Astrocyte of the spinal cord (primary cell): Measurements from ENCODE around the gene TP53BP1.

Experiments
- DNase-seq: peaks from one replicate; pipeline ENCODE4 v3.0.0; 2011; ENCODE audit warnings: low read depth, low spot score
- H3K4me3 ChIP-seq: 2 replicates; pipeline ENCODE4 v1.5.1; 2011; ENCODE audit warnings: low read depth, mild to moderate bottlenecking, low read length, moderate library complexity
- in situ Hi-C: cut with HindIII; loops from 2 replicates; pipeline ENCODE4 v1.10.0; 2017; ENCODE audit warnings: low sequenced_read_pairs
- TF ChIP-seq, protein P1 (sequence below): IDR thresholded peaks from 2 replicates; pipeline ENCODE4 v1.5.1; 2012; ENCODE audit warnings: low read depth, mild to moderate bottlenecking, low read length, inconsistent platforms

The TP53BP1 gene

GRCh38 chr15:43433661-43434303 lies 59.2 kb downstream of the TP53BP1 start:
- TF ChIP-seq, protein P1, sequence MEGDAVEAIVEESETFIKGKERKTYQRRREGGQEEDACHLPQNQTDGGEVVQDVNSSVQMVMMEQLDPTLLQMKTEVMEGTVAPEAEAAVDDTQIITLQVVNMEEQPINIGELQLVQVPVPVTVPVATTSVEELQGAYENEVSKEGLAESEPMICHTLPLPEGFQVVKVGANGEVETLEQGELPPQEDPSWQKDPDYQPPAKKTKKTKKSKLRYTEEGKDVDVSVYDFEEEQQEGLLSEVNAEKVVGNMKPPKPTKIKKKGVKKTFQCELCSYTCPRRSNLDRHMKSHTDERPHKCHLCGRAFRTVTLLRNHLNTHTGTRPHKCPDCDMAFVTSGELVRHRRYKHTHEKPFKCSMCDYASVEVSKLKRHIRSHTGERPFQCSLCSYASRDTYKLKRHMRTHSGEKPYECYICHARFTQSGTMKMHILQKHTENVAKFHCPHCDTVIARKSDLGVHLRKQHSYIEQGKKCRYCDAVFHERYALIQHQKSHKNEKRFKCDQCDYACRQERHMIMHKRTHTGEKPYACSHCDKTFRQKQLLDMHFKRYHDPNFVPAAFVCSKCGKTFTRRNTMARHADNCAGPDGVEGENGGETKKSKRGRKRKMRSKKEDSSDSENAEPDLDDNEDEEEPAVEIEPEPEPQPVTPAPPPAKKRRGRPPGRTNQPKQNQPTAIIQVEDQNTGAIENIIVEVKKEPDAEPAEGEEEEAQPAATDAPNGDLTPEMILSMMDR, result no peak
- H3K4me3 ChIP-seq, result no peak overlapping the region
- DNase-seq, result no peak
- in situ Hi-C loops, result no loop called here

DNA sequence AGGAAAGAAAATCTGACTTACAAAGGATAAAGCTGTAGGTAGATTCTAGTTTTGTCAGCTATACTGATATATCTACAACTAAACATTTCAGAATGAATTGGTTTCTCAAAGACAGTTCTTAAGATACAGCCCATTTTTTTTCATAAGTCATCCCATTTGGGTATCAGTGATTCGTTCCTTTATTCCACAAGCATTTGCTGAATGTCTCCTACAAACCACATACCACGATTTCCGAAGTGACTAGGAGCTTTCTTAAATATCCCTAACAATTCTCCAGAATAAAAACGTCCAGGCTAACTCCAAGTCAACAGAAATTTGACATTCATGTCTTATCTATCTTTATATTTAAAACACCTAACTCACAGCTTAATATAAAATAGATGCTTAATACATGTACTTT lies 59.8 kb downstream of the TP53BP1 start:
- in situ Hi-C loops, result no loop called here

DNA sequence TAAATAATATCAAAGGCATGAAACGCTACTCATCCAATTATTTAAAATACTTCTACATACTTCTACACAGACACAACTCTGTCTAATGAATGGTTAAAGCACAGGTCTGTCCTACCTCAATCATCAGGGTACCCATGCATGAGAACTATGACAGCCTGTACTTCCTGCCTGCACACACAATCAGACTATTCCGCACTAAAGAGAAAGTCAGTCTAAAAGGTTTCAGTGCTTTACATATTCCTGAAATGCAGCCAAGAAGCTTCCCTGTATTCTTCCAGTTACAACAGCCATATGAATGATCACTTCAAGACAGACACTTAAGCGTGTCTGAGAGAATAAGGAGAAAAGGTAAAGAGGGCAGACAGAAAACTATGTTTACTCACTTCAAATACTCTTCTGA lies 63.3 kb downstream of the TP53BP1 start:
- in situ Hi-C loops, result no loop called here
- TF ChIP-seq, protein P1, result no peak
- no peak for DNase-seq
- no peak overlapping the region for H3K4me3 ChIP-seq

More for the DNA sequence above, 59.8 kb downstream of the TP53BP1 start:
- TF ChIP-seq, protein P1, result no peak
- peak; percentile 45 for DNase-seq
- no peak overlapping the region for H3K4me3 ChIP-seq

DNA sequence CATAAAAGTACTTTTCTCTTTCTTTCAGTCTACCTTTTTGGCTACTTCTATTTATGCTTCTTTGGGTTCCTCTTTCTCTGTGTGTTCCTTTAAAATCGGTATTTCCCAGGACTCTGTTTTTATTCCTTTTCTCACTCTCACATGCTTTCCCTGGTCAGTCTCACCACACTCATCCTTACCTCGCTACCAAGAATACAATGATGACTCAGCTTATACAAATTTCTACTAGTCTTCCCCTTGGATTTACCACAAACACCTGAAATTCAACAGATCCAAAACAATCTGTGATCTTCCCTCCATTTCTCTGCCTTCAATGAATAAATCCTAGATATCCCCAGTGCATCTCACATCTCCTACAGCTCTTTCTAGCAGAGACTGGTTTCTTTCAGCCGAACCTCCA lies 69.2 kb downstream of the TP53BP1 start:
- no peak overlapping the region for H3K4me3 ChIP-seq
- in situ Hi-C loops, result no loop called here
- DNase-seq, result no peak
- TF ChIP-seq, protein P1, result no peak

DNA sequence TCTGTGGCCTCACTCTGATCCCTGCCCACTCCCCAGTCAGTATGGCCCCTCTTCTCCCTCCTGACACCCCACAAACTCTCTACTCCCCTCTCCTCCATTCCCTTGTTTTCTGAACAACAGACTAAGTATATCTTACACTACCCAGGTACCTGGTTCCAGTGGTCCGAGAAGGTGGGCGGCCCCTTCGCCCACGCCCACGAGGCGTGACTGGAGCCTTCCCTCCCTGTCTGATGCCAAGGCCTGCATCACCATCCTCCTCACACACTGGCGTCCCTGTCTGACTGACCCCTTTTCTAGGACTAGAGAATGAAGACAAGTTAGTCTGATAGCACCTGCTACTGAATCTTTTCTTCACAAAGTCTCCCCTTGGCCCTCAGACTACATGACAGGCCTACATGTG lies 72.1 kb downstream of the TP53BP1 start:
- H3K4me3 ChIP-seq, result no peak overlapping the region
- TF ChIP-seq, protein P1, result no peak
- DNase-seq, result no peak
- in situ Hi-C loops, result no loop called here

- DNase-seq, result no peak
- in situ Hi-C loops, result no loop called here
- TF ChIP-seq, protein P1, result no peak
These were observed 72.5 kb downstream of the TP53BP1 start for GRCh38 chr15:43420435-43420834.

More at GRCh38 chr15:43420435-43420834, 72.5 kb downstream of the TP53BP1 start:
- no peak overlapping the region for H3K4me3 ChIP-seq
